GM12874 (cell line): ENCODE data around the gene MAPKAP1.

Source experiments
- TF ChIP-seq, protein P1 (sequence below): IDR thresholded peaks from 2 replicates; pipeline ENCODE4 v1.5.1; 2011; ENCODE audit warnings: low read depth, mild to moderate bottlenecking, control low read depth, low read length, moderate library complexity; ENCODE audit not compliant: insufficient read depth

MAPKAP1 gene

DNA sequence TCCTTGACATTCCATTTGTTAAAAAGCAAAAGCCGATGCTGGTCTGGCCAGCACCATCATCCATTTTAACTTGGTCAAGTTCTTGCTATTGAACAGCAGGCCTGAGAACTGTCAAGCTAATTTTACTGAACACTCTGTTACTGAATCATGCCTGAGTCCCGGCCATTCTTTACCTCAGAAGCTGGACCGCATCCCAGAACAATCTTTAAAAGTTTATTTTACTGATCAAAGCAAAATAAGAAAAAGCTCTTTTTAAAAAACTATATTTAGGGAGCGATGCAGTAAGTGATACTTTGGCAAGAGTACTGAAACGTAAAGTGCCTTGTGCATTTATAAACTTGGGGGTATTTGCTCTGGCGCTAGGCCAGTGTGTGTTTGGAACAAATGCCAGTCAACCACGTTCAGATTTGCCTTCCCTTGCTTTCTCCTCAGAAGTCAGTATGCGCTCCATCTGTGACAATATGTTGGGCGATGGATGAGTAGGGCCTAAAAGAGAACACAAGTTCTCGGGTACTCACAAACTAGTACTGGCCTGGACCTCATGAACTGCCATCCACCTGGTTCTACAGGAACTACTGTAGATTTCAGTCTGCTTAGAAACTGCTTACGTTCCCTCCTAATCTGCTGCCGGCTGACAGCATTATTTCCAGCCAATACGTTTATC lies 161.9 kb downstream of the MAPKAP1 start:
- TF ChIP-seq, protein P1, sequence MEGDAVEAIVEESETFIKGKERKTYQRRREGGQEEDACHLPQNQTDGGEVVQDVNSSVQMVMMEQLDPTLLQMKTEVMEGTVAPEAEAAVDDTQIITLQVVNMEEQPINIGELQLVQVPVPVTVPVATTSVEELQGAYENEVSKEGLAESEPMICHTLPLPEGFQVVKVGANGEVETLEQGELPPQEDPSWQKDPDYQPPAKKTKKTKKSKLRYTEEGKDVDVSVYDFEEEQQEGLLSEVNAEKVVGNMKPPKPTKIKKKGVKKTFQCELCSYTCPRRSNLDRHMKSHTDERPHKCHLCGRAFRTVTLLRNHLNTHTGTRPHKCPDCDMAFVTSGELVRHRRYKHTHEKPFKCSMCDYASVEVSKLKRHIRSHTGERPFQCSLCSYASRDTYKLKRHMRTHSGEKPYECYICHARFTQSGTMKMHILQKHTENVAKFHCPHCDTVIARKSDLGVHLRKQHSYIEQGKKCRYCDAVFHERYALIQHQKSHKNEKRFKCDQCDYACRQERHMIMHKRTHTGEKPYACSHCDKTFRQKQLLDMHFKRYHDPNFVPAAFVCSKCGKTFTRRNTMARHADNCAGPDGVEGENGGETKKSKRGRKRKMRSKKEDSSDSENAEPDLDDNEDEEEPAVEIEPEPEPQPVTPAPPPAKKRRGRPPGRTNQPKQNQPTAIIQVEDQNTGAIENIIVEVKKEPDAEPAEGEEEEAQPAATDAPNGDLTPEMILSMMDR, result no peak

DNA sequence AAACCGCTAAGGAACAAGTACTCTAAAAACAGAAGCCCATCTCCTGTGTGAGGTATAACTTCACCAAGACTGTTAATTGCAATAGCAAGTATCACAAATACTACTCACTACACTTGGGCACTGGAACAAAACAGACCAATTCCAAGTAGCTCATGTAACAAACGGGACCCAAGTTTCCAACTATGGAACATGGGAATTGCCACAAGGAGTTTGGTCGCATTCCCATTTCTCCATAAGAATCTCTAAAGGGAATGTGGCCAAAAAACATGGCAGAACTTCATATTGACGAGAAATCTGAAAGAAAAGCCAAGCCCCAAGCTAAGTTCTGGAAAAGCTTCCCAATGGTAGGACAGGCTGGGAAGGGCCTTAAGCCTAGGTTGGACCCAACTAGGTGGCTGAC lies 162.5 kb downstream of the MAPKAP1 start:
- TF ChIP-seq, protein P1, result no peak

DNA sequence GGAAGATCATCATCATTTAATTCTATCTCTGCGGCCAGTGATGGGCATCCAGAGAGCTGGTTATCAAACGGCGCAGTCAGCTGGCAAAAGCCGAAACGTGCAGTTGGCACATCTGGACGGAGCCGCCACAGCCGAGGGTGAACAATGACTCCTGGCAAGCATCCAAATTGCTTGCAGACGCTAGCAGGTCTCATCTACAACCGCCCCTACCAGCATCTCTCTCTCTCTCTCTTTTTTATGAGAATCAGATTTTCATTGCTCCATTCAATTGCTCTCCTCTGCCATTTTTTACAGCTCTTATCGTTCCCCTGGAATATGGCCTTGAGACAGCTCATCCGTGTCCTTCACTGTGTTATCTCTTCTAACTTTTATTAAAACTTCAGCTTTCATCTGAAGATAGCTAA lies 165.2 kb downstream of the MAPKAP1 start:
- TF ChIP-seq, protein P1, result no peak

DNA sequence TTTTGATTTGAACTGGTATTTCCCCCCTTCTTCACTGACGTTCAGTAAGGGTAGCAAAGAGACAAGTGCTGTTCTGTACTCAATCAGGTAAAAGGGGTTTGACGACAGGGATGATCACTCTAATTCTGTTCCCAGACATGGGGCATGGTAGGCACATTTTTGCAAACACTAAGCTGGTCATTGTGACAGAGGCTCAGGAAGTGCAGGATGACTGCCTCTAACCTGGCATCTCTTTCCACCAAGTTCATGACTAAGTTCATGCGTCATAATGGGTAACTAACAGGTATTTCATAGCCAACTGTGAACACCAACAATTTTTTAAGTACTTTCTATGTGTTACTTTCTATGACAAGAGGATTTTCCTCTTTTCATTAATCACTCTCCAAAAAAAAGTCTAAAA lies 166.5 kb downstream of the MAPKAP1 start:
- TF ChIP-seq, protein P1, result no peak

DNA sequence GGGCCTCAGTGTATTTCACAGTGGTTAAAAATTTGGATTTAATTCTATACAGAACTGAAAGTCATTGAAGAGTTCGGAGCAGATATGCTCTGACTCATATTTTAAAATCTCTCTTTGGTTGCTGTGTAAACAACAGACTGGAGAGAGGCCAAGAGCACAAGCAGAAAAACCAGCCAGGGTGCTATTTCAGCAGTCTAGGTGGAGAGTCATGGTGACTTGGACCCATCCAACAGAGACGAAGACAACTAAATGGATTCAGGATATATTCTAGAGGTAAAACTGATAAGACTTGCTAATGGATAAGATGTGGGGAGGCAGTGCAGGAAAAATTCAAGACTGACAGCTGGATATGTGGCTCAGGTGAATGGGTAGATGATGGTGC lies 168.9 kb downstream of the MAPKAP1 start:
- TF ChIP-seq, protein P1, result no peak

DNA sequence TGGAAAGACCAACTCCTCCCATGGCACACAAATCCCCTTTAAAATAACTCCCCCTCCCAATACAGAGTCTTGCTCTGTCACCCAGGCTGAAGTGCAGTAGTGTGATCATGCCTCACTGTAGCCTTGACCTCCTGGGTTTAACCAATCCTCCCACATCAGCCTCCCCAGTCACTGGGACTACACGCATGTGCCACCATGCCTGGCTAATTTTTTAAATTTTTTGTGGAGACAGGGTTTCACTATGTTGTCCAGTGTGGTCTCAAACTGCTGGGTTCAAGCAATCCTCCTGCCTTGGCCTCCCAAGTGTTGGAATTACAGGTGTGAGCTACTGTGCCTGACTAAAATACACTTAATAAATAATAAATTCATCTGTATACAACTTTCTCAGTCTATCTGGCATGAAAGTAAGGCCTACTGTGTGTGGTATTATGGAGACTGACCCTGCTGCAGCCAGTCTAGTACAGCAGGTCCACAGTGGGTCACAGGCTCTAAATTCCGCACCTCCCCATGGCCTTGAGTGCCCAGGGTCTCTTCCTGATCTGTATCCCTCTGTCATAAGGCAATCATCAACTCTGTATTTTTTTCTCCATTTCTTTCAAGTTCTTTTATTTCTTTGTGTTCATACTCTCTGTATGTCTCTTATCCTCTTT lies 169.4 kb downstream of the MAPKAP1 start:
- TF ChIP-seq, protein P1, result no peak

DNA sequence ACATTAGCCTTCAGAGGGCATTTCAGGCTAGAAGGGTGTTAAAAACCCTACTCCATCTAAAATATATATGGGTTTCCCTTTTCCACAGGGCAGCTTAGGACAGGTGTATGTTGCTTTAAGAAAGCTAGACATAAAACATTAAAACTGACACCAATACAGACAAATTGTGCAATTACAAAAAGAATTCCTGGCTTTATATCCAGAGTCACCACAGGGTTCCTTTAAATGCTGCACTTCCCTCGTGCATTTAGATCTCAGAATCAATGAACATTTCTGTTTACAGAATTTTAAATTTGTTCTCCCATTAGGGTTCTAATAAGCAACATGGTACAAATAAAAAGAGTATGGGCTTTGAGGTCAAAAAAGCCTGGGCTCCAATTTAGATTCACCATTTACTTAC lies 170.2 kb downstream of the MAPKAP1 start:
- TF ChIP-seq, protein P1, result no peak
